ENCODE results near the gene RXRA.

DNA sequence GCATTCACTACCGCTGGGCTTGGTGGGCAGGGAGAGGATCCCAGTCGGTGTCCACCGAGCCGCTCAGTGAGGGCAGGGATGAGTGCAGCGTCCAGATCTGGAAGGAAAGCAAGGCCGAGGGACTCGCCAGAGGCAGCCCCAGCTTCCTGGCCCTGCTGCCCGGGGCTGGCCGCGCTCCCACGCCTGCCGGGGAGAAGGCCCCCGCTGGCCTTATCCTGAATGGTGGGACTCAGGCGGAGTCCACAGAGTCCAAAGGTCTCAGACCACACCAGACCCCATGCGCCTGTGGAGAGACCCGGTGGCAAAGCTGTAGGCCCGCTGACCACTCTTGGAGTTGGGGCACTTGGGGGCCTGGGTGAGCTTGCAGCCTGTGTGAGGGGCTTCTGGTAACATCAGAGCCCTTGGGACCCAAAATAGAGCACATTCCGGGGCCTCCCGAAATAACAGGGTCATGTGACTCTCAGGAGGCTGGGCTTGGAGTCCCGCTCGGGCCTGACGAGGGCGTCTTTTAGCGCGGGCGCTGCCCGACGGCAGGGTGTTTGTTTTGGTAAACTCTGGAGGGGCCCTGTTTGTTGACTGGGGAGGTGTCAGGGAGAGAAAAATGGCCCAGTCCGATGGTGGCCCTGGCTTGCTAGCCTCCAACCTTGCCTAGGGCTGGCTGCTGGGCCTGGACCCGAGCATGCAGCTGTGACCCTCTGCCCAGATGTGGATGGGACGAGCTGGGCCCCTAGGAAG is 2.8 kb downstream of the RXRA start:
- TF ChIP-seq, protein P1, sequence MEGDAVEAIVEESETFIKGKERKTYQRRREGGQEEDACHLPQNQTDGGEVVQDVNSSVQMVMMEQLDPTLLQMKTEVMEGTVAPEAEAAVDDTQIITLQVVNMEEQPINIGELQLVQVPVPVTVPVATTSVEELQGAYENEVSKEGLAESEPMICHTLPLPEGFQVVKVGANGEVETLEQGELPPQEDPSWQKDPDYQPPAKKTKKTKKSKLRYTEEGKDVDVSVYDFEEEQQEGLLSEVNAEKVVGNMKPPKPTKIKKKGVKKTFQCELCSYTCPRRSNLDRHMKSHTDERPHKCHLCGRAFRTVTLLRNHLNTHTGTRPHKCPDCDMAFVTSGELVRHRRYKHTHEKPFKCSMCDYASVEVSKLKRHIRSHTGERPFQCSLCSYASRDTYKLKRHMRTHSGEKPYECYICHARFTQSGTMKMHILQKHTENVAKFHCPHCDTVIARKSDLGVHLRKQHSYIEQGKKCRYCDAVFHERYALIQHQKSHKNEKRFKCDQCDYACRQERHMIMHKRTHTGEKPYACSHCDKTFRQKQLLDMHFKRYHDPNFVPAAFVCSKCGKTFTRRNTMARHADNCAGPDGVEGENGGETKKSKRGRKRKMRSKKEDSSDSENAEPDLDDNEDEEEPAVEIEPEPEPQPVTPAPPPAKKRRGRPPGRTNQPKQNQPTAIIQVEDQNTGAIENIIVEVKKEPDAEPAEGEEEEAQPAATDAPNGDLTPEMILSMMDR (IDR thresholded peaks at IDR 0.05), result no peak
- TF ChIP-seq ZFX (IDR thresholded peaks at IDR 0.05; ENCODE audit: borderline replicate concordance), result no peak

All from 22Rv1 (cell line).